ENCODE results near the gene PRKN.

PRKN gene

GRCh38 chr6:161607696-161608297 is 1119.8 kb downstream of the PRKN start:
- DNase-seq (ENCODE audit: low read depth in 2 of 2) = no peak

GRCh38 chr6:161602359-161602758 is 1125.2 kb downstream of the PRKN start:
- DNase-seq (ENCODE audit: low read depth in 2 of 2) = no peak

GRCh38 chr6:161598896-161599295 is 1128.7 kb downstream of the PRKN start:
- DNase-seq (ENCODE audit: low read depth in 2 of 2) = no peak

GRCh38 chr6:161596807-161597520 is 1130.6 kb downstream of the PRKN start:
- no peak for DNase-seq (ENCODE audit: low read depth in 2 of 2)

- no peak for DNase-seq (ENCODE audit: low read depth in 2 of 2)
These were observed 1133.2 kb downstream of the PRKN start for GRCh38 chr6:161594412-161594811.

- no peak for DNase-seq (ENCODE audit: low read depth in 2 of 2)
These were observed 1136.5 kb downstream of the PRKN start for GRCh38 chr6:161590961-161591627.

GRCh38 chr6:161586887-161587286 is 1140.7 kb downstream of the PRKN start:
- DNase-seq (ENCODE audit: low read depth in 2 of 2) = no peak

GRCh38 chr6:161584621-161585340 is 1142.8 kb downstream of the PRKN start:
- DNase-seq (ENCODE audit: low read depth in 2 of 2) = no peak

- DNase-seq (ENCODE audit: low read depth in 2 of 2) = no peak
These were observed 1143.5 kb downstream of the PRKN start for GRCh38 chr6:161584051-161584450.

- no peak for DNase-seq (ENCODE audit: low read depth in 2 of 2)
These were observed 1144.0 kb downstream of the PRKN start for GRCh38 chr6:161583584-161583983.

- no peak for DNase-seq (ENCODE audit: low read depth in 2 of 2)
These were observed 1149.1 kb downstream of the PRKN start for GRCh38 chr6:161578478-161578877.

- no peak for DNase-seq (ENCODE audit: low read depth in 2 of 2)
These were observed 1151.9 kb downstream of the PRKN start for GRCh38 chr6:161575523-161576254.

- no peak for DNase-seq (ENCODE audit: low read depth in 2 of 2)
These were observed 1158.6 kb downstream of the PRKN start for GRCh38 chr6:161568885-161569456.

GRCh38 chr6:161564952-161565351 is 1162.6 kb downstream of the PRKN start:
- DNase-seq (ENCODE audit: low read depth in 2 of 2) = no peak

GRCh38 chr6:161561908-161562307 is 1165.7 kb downstream of the PRKN start:
- no peak for DNase-seq (ENCODE audit: low read depth in 2 of 2)

- DNase-seq (ENCODE audit: low read depth in 2 of 2) = no peak
These were observed 1170.0 kb downstream of the PRKN start for GRCh38 chr6:161557333-161558107.

- DNase-seq (ENCODE audit: low read depth in 2 of 2) = no peak
These were observed 1172.7 kb downstream of the PRKN start for GRCh38 chr6:161554883-161555282.

GRCh38 chr6:161549977-161550655 is 1177.5 kb downstream of the PRKN start:
- no peak for DNase-seq (ENCODE audit: low read depth in 2 of 2)

GRCh38 chr6:161548713-161549296 is 1178.8 kb downstream of the PRKN start:
- DNase-seq (ENCODE audit: low read depth in 2 of 2) = no peak

GRCh38 chr6:161547617-161548016 is 1179.9 kb downstream of the PRKN start:
- no peak for DNase-seq (ENCODE audit: low read depth in 2 of 2)
